ENCODE data around the gene KDM4C.

DNA sequence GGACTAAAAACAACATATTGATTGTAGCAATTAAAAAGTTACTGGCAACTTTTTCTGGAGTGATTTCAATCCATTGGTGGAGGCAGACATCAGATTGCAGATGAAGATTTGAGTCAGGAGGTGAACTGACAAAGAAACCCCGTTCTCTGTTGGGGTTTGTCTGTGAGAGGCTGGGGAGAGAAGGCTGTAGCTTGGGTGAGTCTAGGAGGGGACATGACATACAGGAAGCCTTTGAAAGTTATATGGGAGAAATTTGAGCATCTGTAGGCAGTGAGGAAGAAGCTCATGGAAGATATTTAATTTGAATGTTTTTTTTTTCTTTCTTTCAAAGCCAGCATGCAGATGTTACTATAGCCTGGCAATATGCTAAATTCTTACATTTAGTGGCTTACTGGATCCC, 26.0 kb downstream of the KDM4C start:
- TF ChIP-seq EZH2 (IDR thresholded peaks at IDR 0.05; ENCODE audit: low read depth, low read length, severe bottlenecking) (no peak), CREB1 (IDR thresholded peaks at IDR 0.05) (no peak), CTCF (IDR thresholded peaks at IDR 0.05; ENCODE audit: control extremely low read depth in 1 of 3, insufficient read depth in 1 of 3, low read depth in 1 of 3, low read length in 3 of 3) (no peak), CEBPB (IDR thresholded peaks at IDR 0.05; ENCODE audit: low read depth, low read length) (no peak), KDM1A (IDR thresholded peaks at IDR 0.05; ENCODE audit: borderline replicate concordance, low read length) (no peak), RFX5 (IDR thresholded peaks at IDR 0.05; ENCODE audit: borderline replicate concordance, low read depth, low read length) (no peak), GABPA (IDR thresholded peaks at IDR 0.05; ENCODE audit: borderline replicate concordance, insufficient read depth, low read length) (no peak), EP300 (IDR thresholded peaks at IDR 0.05; ENCODE audit: borderline replicate concordance in 1 of 2, low read depth in 2 of 2, low read length in 2 of 2) (no peak)
- TF ChIP-seq, protein P1, sequence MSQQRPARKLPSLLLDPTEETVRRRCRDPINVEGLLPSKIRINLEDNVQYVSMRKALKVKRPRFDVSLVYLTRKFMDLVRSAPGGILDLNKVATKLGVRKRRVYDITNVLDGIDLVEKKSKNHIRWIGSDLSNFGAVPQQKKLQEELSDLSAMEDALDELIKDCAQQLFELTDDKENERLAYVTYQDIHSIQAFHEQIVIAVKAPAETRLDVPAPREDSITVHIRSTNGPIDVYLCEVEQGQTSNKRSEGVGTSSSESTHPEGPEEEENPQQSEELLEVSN (IDR thresholded peaks at IDR 0.05), result no peak

Data from H1 (cell line).